Measurements from ENCODE around the gene POU4F1.
A peak's percentile ranks its signal among the peaks of the same experiment; 100 is the strongest.

POU4F1 gene

DNA sequence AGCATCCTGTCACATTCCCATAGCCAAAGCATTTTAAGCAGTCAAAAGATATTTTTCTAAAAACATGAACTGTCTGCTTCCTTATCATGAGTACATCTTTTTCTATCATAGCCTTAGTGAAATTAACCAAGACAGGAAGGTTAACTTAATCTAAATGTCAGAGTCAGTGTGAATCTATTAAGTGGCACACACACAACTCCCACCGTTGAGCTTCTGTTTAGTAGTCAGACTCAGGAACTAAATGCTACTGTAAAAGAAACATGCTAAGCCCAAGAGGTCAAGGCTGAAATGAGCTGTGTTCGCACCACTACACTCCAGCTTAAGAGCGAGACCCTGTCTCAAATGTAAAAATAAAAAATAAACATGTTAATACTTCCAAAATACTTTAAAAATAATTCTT, 7.7 kb upstream of the POU4F1 start:
- TF ChIP-seq, protein P1, sequence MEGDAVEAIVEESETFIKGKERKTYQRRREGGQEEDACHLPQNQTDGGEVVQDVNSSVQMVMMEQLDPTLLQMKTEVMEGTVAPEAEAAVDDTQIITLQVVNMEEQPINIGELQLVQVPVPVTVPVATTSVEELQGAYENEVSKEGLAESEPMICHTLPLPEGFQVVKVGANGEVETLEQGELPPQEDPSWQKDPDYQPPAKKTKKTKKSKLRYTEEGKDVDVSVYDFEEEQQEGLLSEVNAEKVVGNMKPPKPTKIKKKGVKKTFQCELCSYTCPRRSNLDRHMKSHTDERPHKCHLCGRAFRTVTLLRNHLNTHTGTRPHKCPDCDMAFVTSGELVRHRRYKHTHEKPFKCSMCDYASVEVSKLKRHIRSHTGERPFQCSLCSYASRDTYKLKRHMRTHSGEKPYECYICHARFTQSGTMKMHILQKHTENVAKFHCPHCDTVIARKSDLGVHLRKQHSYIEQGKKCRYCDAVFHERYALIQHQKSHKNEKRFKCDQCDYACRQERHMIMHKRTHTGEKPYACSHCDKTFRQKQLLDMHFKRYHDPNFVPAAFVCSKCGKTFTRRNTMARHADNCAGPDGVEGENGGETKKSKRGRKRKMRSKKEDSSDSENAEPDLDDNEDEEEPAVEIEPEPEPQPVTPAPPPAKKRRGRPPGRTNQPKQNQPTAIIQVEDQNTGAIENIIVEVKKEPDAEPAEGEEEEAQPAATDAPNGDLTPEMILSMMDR (IDR thresholded peaks at IDR 0.05; ENCODE audit: low read depth, low read length): no peak
- H3K4me3 ChIP-seq (ENCODE audit: low read depth, low read length): no peak overlapping the region

DNA sequence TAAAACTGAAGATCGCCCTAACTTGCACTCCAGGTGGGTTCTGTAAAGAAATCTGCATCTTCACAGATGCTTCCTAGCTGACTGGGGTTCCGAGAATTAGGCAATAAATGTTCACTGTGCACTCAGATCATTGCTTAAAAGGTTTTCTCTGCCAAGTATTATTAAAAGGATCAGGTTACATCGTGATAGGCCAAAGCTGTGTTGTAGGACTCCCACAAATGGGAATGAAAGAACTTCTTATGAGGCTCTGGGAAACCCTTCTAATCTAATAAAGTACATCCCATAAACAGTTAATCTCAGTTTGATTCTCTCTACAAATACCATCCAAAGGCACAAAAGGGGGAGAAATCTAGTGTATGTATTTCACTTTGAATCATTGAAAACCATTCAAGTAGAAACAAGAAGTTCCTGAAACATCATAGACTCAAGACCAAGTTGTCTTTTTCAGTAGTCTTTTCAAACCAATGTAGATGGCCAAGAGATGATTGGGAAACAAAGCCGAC, 7.1 kb upstream of the POU4F1 start:
- TF ChIP-seq, protein P1 (IDR thresholded peaks at IDR 0.05; ENCODE audit: low read depth, low read length): no peak

DNA sequence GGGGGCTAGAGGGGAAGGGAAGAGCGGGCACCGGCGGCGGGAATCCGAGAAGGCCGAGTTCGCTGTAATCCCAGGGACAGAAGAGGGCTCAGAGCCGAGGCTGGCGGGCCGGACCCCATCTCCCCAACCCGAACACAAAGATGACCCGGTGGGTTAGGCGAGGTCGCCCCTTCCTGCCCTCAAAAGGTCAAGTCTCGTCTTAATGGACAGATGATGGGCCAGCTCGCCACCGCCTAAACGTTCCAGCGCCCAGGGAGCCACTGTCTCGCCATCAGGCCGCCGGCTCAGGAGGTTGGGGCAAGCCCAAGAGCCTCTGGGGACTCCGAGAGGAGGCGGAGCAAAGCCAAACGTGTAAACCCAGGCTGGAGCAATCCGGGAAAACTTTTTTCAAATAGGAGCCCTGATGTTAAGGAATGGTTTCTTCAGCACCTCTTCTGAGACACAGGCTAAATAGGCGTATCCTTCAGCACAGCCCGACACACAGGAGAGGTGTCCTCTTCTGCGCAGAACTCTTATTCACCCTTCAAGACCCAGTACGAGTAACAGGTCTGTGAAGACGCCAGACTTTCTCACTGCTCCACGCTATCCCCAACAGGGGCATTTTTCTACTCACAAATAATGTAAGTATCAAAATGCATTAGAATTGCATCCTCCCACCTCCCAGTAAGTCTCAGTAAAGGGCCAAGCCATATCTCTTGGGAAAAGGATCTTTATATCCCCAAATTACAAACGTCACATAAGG, 6.3 kb upstream of the POU4F1 start:
- TF ChIP-seq, protein P1 (IDR thresholded peaks at IDR 0.05; ENCODE audit: low read depth, low read length): no peak
- peak overlapping the region; percentile 56 for H3K4me3 ChIP-seq (ENCODE audit: low read depth, low read length)

More for the DNA sequence above, 7.1 kb upstream of the POU4F1 start:
- no peak overlapping the region for H3K4me3 ChIP-seq (ENCODE audit: low read depth, low read length)

DNA sequence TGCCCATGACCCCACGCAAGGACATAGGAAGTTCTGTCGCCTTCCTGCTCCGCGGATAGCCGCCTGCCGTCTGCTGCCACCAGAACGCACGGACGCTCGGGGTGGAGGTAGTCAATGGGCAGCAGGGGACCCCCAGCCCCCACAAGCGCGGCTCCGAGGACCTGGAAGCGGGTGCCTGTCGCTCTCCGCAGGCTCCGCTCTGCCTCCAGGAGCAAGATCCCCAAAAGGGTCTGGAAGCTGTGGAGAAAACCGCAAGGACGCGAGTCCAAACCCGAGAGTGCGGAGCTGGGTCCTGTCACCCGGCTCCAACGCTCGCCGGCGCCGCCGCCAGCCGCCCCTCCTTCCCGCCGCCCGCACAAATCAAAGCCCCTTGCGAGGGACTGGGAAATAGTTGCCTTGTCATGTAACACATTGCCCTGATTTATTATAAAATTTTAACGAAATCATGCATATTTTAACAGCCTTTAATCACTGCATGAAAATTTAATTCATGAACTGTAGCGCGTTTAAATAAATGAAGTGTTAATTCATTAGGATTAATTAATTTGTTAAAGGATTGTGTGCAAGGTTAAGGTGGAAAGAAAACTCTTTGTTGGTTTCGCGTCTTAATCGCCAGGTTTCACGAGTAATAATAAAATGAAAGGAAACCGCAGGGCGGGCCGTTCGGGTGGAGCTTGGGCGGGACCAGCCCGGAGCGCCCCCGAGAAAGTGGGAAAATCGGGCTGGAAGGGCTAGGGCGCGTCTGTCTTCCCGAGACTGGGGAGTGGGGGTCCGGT, 5.5 kb upstream of the POU4F1 start:
- peak overlapping the region; percentile 56 for H3K4me3 ChIP-seq (ENCODE audit: low read depth, low read length)
- TF ChIP-seq, protein P1 (IDR thresholded peaks at IDR 0.05; ENCODE audit: low read depth, low read length): no peak

DNA sequence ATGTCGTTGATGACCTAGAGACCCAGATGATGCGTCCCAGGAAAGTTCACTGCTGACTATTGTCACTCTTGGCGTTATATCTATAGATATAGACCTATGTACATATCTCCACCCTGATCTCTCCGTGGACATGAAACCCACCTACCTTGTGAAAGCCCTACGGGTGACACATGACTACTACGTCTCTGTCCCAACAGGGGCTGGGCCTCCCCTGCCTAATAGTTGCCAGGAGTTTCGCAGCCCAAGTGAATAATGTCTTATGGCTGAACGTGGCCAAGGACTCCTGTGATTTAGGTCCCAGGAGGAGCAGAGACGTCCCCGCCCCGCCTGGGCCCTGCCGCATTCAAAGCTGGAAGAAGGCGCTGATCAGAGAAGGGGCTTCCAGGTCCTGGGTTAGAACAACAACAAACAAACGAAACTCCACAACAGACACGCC, 4.9 kb upstream of the POU4F1 start:
- peak overlapping the region; percentile 56 for H3K4me3 ChIP-seq (ENCODE audit: low read depth, low read length)
- TF ChIP-seq, protein P1 (IDR thresholded peaks at IDR 0.05; ENCODE audit: low read depth, low read length): no peak

DNA sequence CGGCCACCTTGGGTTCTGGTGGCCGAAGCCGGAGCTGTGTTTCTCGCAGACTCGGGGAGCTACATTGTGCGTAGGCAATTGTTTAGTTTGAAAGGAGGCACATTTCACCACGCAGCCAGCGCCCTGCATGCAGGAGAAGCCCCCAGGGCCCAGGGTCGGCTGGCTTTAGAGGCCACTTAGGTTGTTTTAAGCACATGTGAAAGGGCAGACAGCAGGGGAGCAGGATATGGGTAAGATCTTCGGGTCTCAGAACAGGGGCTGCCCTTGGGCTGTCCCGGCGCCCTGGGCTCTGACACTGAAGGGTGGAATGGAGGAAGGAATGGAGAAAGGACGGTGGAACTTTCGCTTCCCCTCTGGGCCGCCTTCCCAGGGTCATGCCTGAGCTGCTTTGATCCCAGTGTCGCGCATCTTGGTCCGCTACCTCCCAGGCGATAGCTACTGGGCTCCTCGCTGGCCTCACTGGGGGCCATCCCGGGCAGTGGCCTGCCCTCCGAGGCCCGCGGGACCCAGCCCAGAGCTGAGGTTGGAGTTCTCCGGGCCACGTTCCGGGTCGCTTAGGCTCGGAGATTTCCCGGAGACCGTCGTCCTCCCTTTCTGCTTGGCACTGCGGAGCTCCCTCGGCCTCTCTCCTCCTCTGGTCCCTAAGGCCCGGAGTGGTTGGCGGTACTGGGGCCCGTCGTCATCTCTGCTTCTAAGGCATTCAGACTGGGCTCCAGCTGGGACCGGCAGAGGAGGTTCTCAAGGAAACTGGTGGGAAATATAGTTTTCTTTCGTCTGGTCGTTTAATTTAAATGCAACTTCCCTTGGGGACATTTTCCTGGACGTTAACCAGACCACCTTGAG, 4.3 kb upstream of the POU4F1 start:
- no peak overlapping the region for H3K4me3 ChIP-seq (ENCODE audit: low read depth, low read length)
- TF ChIP-seq, protein P1 (IDR thresholded peaks at IDR 0.05; ENCODE audit: low read depth, low read length): no peak
